AG04449 (cell line): Measurements from ENCODE around the gene SH3PXD2B.

Experiments
- CTCF ChIA-PET: fragments of 350-600 bp; formaldehyde crosslinking; extraction: SDS; loops from one replicate; lab custom pipeline; 2021; ENCODE audit warnings: antibody characterized with exemption; lab: Yijun Ruan, JAX
- POLR2A ChIA-PET: fragments of 400-600, 350-600 bp; formaldehyde crosslinking; extraction: SDS; loops from one replicate; lab custom pipeline; 2020; ENCODE audit warnings: antibody characterized with exemption, inconsistent platforms; lab: Yijun Ruan, JAX
- DNase-seq: peaks from one replicate; pipeline ENCODE4 v3.0.0-alpha.2; 2010; ENCODE audit warnings: low read depth, low spot score
- H3K4me3 ChIP-seq: 2 replicates; pipeline ENCODE4 v1.5.1; 2011; ENCODE audit warnings: low read depth, mild to moderate bottlenecking, control low read depth, low read length
- TF ChIP-seq, protein P1 (sequence below): IDR thresholded peaks from one replicate; pipeline ENCODE4 v1.5.1; 2011; ENCODE audit warnings: mild to moderate bottlenecking, moderate library complexity, low read length, control low read depth, inconsistent platforms; ENCODE audit not compliant: insufficient read depth; ENCODE audit errors: missing control alignments

SH3PXD2B gene

GRCh38 chr5:172434251-172434650, 20.1 kb downstream of the SH3PXD2B start:
- H3K4me3 ChIP-seq = no peak overlapping the region
- ChIA-PET POLR2A (no interaction called here), CTCF (interaction anchor here (0.6 to 3.8 kb wide), 7 partner anchors 9 to 124 kb away, joined by 3 to 21 read pairs (median 4); no protein-coding TSS in a partner anchor)
- TF ChIP-seq, protein P1, sequence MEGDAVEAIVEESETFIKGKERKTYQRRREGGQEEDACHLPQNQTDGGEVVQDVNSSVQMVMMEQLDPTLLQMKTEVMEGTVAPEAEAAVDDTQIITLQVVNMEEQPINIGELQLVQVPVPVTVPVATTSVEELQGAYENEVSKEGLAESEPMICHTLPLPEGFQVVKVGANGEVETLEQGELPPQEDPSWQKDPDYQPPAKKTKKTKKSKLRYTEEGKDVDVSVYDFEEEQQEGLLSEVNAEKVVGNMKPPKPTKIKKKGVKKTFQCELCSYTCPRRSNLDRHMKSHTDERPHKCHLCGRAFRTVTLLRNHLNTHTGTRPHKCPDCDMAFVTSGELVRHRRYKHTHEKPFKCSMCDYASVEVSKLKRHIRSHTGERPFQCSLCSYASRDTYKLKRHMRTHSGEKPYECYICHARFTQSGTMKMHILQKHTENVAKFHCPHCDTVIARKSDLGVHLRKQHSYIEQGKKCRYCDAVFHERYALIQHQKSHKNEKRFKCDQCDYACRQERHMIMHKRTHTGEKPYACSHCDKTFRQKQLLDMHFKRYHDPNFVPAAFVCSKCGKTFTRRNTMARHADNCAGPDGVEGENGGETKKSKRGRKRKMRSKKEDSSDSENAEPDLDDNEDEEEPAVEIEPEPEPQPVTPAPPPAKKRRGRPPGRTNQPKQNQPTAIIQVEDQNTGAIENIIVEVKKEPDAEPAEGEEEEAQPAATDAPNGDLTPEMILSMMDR = no peak
- DNase-seq = no peak

DNA sequence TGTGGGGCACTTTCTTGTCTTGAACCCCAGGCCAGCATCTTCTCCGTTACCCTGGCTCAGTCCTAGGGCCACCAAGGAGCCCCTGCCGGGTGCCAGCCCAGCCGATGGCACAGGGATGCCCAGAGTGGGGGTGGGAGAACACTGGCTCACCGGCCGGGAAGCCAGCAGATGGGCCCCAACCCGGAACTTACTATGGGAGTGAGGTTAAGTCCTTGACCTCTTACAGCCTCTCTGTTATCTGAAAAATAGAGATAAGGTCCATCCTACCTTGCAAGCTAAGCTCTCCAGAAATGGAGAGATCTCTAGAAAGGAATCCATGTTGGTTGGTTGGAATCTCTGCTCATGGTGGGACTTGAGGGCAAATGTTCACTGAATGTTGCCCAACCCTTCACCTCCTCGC, 20.8 kb downstream of the SH3PXD2B start:
- ChIA-PET CTCF (interaction anchor here (1.4 to 3.8 kb wide), 2 partner anchors 17 to 18 kb away, joined by 4 to 21 read pairs; no protein-coding TSS in a partner anchor), POLR2A (no interaction called here)
- DNase-seq = no peak
- H3K4me3 ChIP-seq = no peak overlapping the region
- TF ChIP-seq, protein P1 = no peak

DNA sequence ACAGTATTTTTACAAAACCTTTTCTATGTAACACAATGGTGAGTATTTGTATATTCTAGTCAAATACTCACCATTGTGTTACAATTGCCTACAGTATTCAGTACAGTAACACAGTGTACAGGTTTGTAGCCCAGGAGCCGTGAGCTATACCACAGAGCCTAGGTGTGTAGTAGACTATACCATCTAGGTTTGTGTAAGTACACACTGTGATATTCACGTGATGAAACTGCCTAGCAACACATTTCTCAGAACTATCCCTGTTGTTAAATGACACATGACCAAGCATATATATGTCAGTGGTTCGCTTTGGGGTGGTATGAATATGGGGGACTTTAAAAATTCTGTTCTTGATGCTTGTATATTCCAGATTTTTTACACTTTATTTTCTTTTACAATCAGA, 21.3 kb downstream of the SH3PXD2B start:
- ChIA-PET CTCF (interaction anchor here (0.9 to 3.8 kb wide), 2 partner anchors 8 to 18 kb away, joined by 3 to 21 read pairs; no protein-coding TSS in a partner anchor), POLR2A (no interaction called here)
- DNase-seq = no peak
- TF ChIP-seq, protein P1 = no peak
- H3K4me3 ChIP-seq = no peak overlapping the region

- POLR2A ChIA-PET = no interaction called here
- CTCF ChIA-PET = interaction anchor here (1.6 kb wide), 1 partner anchor 21 kb away, joined by 7 read pairs; no protein-coding TSS in a partner anchor
- no peak overlapping the region for H3K4me3 ChIP-seq
- TF ChIP-seq, protein P1 = no peak
- no peak for DNase-seq
Measured at GRCh38 chr5:172430354-172430753, 24.0 kb downstream of the SH3PXD2B start.

DNA sequence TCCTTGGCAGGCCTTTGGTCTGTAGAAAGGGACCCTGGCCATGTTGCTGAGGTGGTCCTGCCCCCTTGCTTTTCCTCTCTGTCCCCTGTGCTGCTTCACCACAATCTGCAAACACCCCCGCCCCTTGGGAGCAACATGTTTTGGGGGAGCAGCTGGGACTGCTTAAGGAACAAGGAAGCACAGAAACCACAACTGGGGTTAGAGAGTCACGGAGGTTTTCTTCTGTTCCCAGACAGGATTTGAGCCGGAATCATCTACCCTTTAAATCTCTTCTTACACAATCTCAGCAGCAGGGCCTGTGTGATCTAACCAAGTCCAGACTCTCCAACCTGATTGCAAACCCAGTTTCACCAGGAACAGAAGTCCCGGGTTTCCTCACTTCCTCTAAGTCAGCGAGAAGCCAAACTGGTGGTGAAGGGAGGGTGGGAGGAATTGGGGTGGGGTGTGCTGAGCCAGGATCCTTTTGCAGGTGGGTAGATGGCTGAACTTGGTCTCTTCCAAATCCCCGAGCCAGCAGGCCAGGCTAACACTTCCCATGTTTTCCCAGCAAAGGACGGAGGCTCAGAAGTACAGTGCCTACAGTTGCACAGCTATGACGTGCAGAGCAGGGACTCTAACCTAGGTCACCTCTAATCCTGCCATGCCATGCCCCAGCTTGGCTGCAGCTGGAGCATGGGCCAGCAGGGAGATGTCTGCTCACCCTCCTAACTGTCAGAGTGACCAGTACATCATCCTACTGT, 25.0 kb downstream of the SH3PXD2B start:
- TF ChIP-seq, protein P1 = no peak
- peak; percentile 60 for DNase-seq
- CTCF ChIA-PET = interaction anchor here (1.0 to 1.6 kb wide), 4 partner anchors 11 to 23 kb away, joined by 3 to 7 read pairs (median 4); no protein-coding TSS in a partner anchor
- no peak overlapping the region for H3K4me3 ChIP-seq
- POLR2A ChIA-PET = interaction anchor here (0.8 kb wide), 1 partner anchor 24 kb away, joined by 3 read pairs; no protein-coding TSS in a partner anchor
